NCI-H2029 (cell line): ENCODE data around the gene ALDH16A1.
"Not testable (repeated sequence)": the region's sequence is repeated elsewhere in the genome, so short reads cannot be mapped to it uniquely, and the experiment has no call there.

ENCODE experiments used
- DNase-seq: peaks from one replicate; lab custom pipeline; 2025; lab: John Stamatoyannopoulos, UW

The ALDH16A1 gene

GRCh38 chr19:49441210-49441959, 11.6 kb upstream of the ALDH16A1 start, which contains the start of gene SLC17A7:
Gene SLC17A7, minus strand, starts transcription at chr19:49441527. Its CDS starts 148 bp downstream, at chr19:49441379.
- DNase-seq = no peak

GRCh38 chr19:49441960-49442350, 11.1 kb upstream of the ALDH16A1 start:
- DNase-seq = no peak

GRCh38 chr19:49442354-49442753, 10.7 kb upstream of the ALDH16A1 start:
- DNase-seq = no peak

GRCh38 chr19:49442771-49443365, 10.2 kb upstream of the ALDH16A1 start:
- DNase-seq = peak; percentile 78

GRCh38 chr19:49443366-49444099, 9.5 kb upstream of the ALDH16A1 start:
- peak; percentile 95 for DNase-seq

GRCh38 chr19:49444100-49444700, 8.8 kb upstream of the ALDH16A1 start:
- not testable (repeated sequence) for DNase-seq

GRCh38 chr19:49445997-49446396, 7.0 kb upstream of the ALDH16A1 start:
- DNase-seq = no peak

- DNase-seq = no peak
Observed at GRCh38 chr19:49447485-49448431, 5.3 kb upstream of the ALDH16A1 start.

- DNase-seq = no peak
Observed at GRCh38 chr19:49448432-49448786, 4.6 kb upstream of the ALDH16A1 start.

GRCh38 chr19:49450405-49450804, 2.6 kb upstream of the ALDH16A1 start:
- DNase-seq = no peak

GRCh38 chr19:49451430-49452181, 1.4 kb upstream of the ALDH16A1 start, which contains the start of gene PIH1D1:
Gene PIH1D1, minus strand, starts transcription at chr19:49451814. Its CDS starts 240 bp downstream, at chr19:49451574.
- DNase-seq = peak; percentile 99

GRCh38 chr19:49453757-49454240, 774 bp downstream of the ALDH16A1 start:
- DNase-seq = no peak

- no peak for DNase-seq
Observed at GRCh38 chr19:49455773-49456172, 2.7 kb downstream of the ALDH16A1 start.

- no peak for DNase-seq
Observed at GRCh38 chr19:49456326-49456725, 3.3 kb downstream of the ALDH16A1 start.

- DNase-seq = no peak
Observed at GRCh38 chr19:49458567-49458903, 5.5 kb downstream of the ALDH16A1 start.

- no peak for DNase-seq
Observed at GRCh38 chr19:49459388-49459787, 6.4 kb downstream of the ALDH16A1 start.

- DNase-seq = not testable (repeated sequence)
Observed at GRCh38 chr19:49461130-49461529, 8.1 kb downstream of the ALDH16A1 start.

- no peak for DNase-seq
Observed at GRCh38 chr19:49461656-49462055, 8.6 kb downstream of the ALDH16A1 start.

GRCh38 chr19:49462492-49462891, 9.5 kb downstream of the ALDH16A1 start:
- DNase-seq = no peak

GRCh38 chr19:49463960-49464740, 11.1 kb downstream of the ALDH16A1 start:
- DNase-seq = no peak
